Measurements from ENCODE around the gene APBA2.

- TF ChIP-seq POLR2A (IDR thresholded peaks at IDR 0.05): no peak
- TF ChIP-seq CTCF (IDR thresholded peaks at IDR 0.05): no peak
Observed at GRCh38 chr15:28996953-28997352, 111.2 kb downstream of the APBA2 start.
